Activated T-cell treated with anti-CD3 and anti-CD28 coated beads for 48 hours (primary cell): ENCODE data around the gene UPK1B.

Experiments
- DNase-seq: peaks from one replicate; pipeline ENCODE4 v3.0.0-alpha.2; 2020; ENCODE audit warnings: low read depth

The UPK1B gene

GRCh38 chr3:119176778-119177177 is 3.4 kb downstream of the UPK1B start:
- DNase-seq, result no peak

- DNase-seq, result no peak
Observed at GRCh38 chr3:119177321-119177720, 3.9 kb downstream of the UPK1B start.

GRCh38 chr3:119181765-119182164 is 8.4 kb downstream of the UPK1B start:
- no peak for DNase-seq

- no peak for DNase-seq
Observed at GRCh38 chr3:119184111-119184510, 10.7 kb downstream of the UPK1B start.

GRCh38 chr3:119184796-119185570 is 11.6 kb downstream of the UPK1B start:
- no peak for DNase-seq

- no peak for DNase-seq
Observed at GRCh38 chr3:119187266-119187665, 13.9 kb downstream of the UPK1B start.

GRCh38 chr3:119191800-119192199 is 18.4 kb downstream of the UPK1B start:
- no peak for DNase-seq

- DNase-seq, result no peak
Observed at GRCh38 chr3:119194237-119195150, 21.1 kb downstream of the UPK1B start.

GRCh38 chr3:119195151-119195476 is 21.7 kb downstream of the UPK1B start:
- no peak for DNase-seq

GRCh38 chr3:119195911-119196310 is 22.5 kb downstream of the UPK1B start:
- DNase-seq, result no peak

GRCh38 chr3:119205209-119205608 is 31.8 kb downstream of the UPK1B start:
- DNase-seq, result no peak

GRCh38 chr3:119205685-119206084 is 32.3 kb downstream of the UPK1B start:
- DNase-seq, result no peak

GRCh38 chr3:119206611-119207511 is 33.5 kb downstream of the UPK1B start:
- DNase-seq, result no peak

- DNase-seq, result no peak
Observed at GRCh38 chr3:119207512-119207875, 34.1 kb downstream of the UPK1B start.

- no peak for DNase-seq
Observed at GRCh38 chr3:119211193-119211592, 37.8 kb downstream of the UPK1B start.

- DNase-seq, result no peak
Observed at GRCh38 chr3:119211803-119212202, 38.4 kb downstream of the UPK1B start.

GRCh38 chr3:119219069-119219468 is 45.7 kb downstream of the UPK1B start:
- no peak for DNase-seq

- no peak for DNase-seq
Observed at GRCh38 chr3:119220198-119220597, 46.8 kb downstream of the UPK1B start.

GRCh38 chr3:119220970-119221667 is 47.7 kb downstream of the UPK1B start:
- no peak for DNase-seq

GRCh38 chr3:119221779-119222320 is 48.5 kb downstream of the UPK1B start:
- DNase-seq, result no peak

GRCh38 chr3:119222391-119222790 is 49.0 kb downstream of the UPK1B start:
- no peak for DNase-seq
